WERI-Rb-1 (cell line): ENCODE measurements around the gene SPDYE9.
"Not testable (repeated sequence)": the region's sequence is repeated elsewhere in the genome, so short reads cannot be mapped to it uniquely, and the experiment has no call there.

Experiments
- DNase-seq: peaks from one replicate; pipeline ENCODE4 v3.0.0-alpha.2; 2020
- H3K27ac ChIP-seq: fragments of 250-450 bp; sonication (Bioruptor Pico); 2 replicates; pipeline ENCODE4 v1.5.1; 2020; ENCODE audit warnings: mild to moderate bottlenecking, moderate library complexity
- H3K27me3 ChIP-seq: fragments of 250-450 bp; sonication (Bioruptor Pico); 2 replicates; pipeline ENCODE4 v1.5.1; 2021; ENCODE audit warnings: mild to moderate bottlenecking, low read depth, moderate library complexity; ENCODE audit not compliant: insufficient read depth, severe bottlenecking
- H3K36me3 ChIP-seq: fragments of 250-450 bp; sonication (Bioruptor Pico); 2 replicates; pipeline ENCODE4 v1.5.1; 2020; ENCODE audit warnings: mild to moderate bottlenecking, moderate library complexity
- H3K4me3 ChIP-seq: 2 replicates; pipeline ENCODE4 v1.5.1; 2011; ENCODE audit warnings: low read depth, mild to moderate bottlenecking, control low read depth, low read length
- H3K9me3 ChIP-seq: fragments of 250-450 bp; sonication (Bioruptor Pico); 2 replicates; pipeline ENCODE4 v1.5.1; 2021; ENCODE audit warnings: mild to moderate bottlenecking, moderate library complexity; ENCODE audit not compliant: severe bottlenecking

Gene SPDYE9

GRCh38 chr7:73085938-73086337 lies at the start of gene SPDYE9:
Gene SPDYE9, minus strand, starts transcription at chr7:73086038. Its CDS starts 1,800 bp downstream, at chr7:73084238.
- not testable (repeated sequence) for H3K27ac ChIP-seq, H3K36me3 ChIP-seq, H3K27me3 ChIP-seq, H3K4me3 ChIP-seq, H3K9me3 ChIP-seq, DNase-seq

- not testable (repeated sequence) for H3K4me3 ChIP-seq, H3K36me3 ChIP-seq, DNase-seq, H3K27me3 ChIP-seq, H3K9me3 ChIP-seq, H3K27ac ChIP-seq
These were observed 49.0 kb upstream of the SPDYE9 start for GRCh38 chr7:73134866-73135265.

- not testable (repeated sequence) for H3K9me3 ChIP-seq, H3K36me3 ChIP-seq, H3K27ac ChIP-seq, DNase-seq, H3K27me3 ChIP-seq, H3K4me3 ChIP-seq
These were observed 46.9 kb upstream of the SPDYE9 start for GRCh38 chr7:73132651-73133217.

GRCh38 chr7:73130612-73131011 lies 44.8 kb upstream of the SPDYE9 start:
- not testable (repeated sequence) for DNase-seq, H3K27ac ChIP-seq, H3K27me3 ChIP-seq, H3K36me3 ChIP-seq, H3K4me3 ChIP-seq, H3K9me3 ChIP-seq

- not testable (repeated sequence) for DNase-seq
These were observed 38.3 kb upstream of the SPDYE9 start for GRCh38 chr7:73124126-73124525.

GRCh38 chr7:73122778-73123447 lies 37.1 kb upstream of the SPDYE9 start:
- not testable (repeated sequence) for H3K9me3 ChIP-seq, H3K27me3 ChIP-seq, H3K4me3 ChIP-seq, H3K27ac ChIP-seq, DNase-seq, H3K36me3 ChIP-seq

More at GRCh38 chr7:73124126-73124525, 38.3 kb upstream of the SPDYE9 start:
- not testable (repeated sequence) for H3K9me3 ChIP-seq, H3K27me3 ChIP-seq, H3K4me3 ChIP-seq, H3K27ac ChIP-seq, H3K36me3 ChIP-seq

- not testable (repeated sequence) for DNase-seq, H3K4me3 ChIP-seq, H3K27me3 ChIP-seq, H3K27ac ChIP-seq, H3K9me3 ChIP-seq, H3K36me3 ChIP-seq
These were observed 32.3 kb upstream of the SPDYE9 start for GRCh38 chr7:73118155-73118554.

- not testable (repeated sequence) for H3K36me3 ChIP-seq, H3K27me3 ChIP-seq, DNase-seq, H3K27ac ChIP-seq, H3K9me3 ChIP-seq, H3K4me3 ChIP-seq
These were observed 28.0 kb downstream of the SPDYE9 start, which contains the start of gene SPDYE11 for GRCh38 chr7:73057811-73058210. Gene SPDYE11, minus strand, starts transcription at chr7:73057911. Its CDS starts 1,800 bp downstream, at chr7:73056111.

GRCh38 chr7:73029666-73030065 lies 56.2 kb downstream of the SPDYE9 start, which contains the start of gene SPDYE8:
Gene SPDYE8, minus strand, starts transcription at chr7:73029766. Its CDS starts 1,800 bp downstream, at chr7:73027966.
- H3K9me3 ChIP-seq, H3K4me3 ChIP-seq, H3K27me3 ChIP-seq, H3K27ac ChIP-seq, H3K36me3 ChIP-seq, DNase-seq: not testable (repeated sequence)
